ENCODE data around the gene ANGPTL1.
"Not testable (repeated sequence)": the region's sequence is repeated elsewhere in the genome, so short reads cannot be mapped to it uniquely, and the experiment has no call there.

The ANGPTL1 gene

GRCh38 chr1:178867670-178868069 lies 3.2 kb downstream of the ANGPTL1 start:
- DNase-seq (ENCODE audit: low read depth) = no peak

DNA sequence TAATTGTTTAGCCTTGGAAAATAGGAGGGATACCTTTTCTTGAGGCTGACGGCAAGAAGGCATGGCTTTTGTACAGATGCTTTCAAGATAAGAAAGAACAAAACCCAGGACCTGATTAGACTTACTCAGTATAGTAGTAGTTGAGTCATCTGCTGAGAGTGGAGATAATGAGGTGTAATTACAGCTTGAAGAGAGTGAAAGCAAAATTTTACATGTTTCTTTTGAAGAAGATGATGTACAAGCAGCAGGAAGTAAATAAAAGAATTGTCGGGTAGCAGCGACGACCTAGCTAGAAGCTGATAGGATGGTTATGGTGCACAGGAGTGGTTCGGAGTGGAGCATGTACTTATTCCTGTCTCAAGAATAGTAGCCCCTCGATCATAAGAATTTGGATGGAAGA lies 6.6 kb downstream of the ANGPTL1 start:
- DNase-seq (ENCODE audit: low read depth) = no peak

DNA sequence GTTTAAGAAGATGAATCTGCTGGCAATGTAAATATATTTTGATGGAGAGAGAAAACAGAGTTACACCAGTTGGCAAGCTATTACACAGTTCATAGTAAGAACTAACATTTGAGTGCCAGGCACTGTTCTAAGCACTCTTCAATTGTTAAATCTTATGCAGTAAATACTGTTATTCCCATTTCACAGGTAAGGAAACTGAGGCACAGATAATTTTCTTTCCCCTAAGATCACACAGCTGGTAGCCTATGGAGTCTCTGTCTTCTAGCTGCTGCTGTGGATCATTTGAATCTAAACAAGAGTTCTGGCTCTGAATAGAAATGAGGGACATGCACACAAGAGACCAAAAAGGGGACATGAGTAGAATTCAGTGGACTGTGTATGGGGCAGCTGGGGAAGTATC lies 8.0 kb downstream of the ANGPTL1 start:
- DNase-seq (ENCODE audit: low read depth) = no peak

DNA sequence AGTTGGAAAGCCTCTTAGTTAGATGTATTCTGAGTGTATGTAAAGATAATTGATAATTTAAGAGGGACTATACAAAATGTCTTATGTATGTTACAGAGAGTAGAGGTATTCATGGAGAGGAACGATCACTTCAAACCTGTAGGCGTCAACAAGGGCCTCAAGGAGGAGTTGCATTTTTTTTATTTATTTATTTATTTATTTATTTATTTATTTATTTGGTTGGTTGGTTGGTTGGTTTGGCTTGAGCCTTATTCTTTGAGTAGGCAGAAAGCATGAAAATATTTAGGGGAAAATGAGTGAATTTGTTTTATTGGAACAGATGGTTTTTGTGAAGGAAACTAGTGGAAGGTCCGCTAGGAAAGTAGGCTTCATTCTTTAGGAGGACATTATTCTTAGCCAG lies 8.5 kb downstream of the ANGPTL1 start:
- no peak for DNase-seq (ENCODE audit: low read depth)

DNA sequence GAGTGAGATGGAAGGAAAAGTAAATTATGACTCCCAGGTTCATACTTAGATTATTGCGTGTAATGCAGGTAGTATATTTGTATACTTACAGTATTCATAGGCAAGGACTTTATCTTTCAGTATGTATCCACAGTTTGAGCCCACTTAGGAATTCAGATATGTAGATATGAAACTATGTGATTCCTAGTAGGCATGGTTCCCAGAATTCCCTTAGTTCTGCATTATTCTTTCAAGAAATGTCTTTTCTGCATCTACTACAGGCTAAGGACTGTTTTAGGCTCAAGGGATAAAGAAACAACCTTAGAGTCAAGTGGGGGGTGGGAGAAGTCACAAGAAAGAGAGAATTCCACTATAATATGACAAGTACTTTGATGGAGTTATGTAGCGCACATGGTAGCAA lies 13.8 kb downstream of the ANGPTL1 start:
- DNase-seq (ENCODE audit: low read depth) = no peak

- no peak for DNase-seq (ENCODE audit: low read depth)
Measured at GRCh38 chr1:178849918-178850317, 21.0 kb downstream of the ANGPTL1 start.

- DNase-seq (ENCODE audit: low read depth) = not testable (repeated sequence)
Measured at GRCh38 chr1:178847919-178848318, 23.0 kb downstream of the ANGPTL1 start.

GRCh38 chr1:178847396-178847849 lies 23.5 kb downstream of the ANGPTL1 start:
- DNase-seq (ENCODE audit: low read depth) = no peak

- DNase-seq (ENCODE audit: low read depth) = no peak
Measured at GRCh38 chr1:178846306-178846705, 24.6 kb downstream of the ANGPTL1 start.

DNA sequence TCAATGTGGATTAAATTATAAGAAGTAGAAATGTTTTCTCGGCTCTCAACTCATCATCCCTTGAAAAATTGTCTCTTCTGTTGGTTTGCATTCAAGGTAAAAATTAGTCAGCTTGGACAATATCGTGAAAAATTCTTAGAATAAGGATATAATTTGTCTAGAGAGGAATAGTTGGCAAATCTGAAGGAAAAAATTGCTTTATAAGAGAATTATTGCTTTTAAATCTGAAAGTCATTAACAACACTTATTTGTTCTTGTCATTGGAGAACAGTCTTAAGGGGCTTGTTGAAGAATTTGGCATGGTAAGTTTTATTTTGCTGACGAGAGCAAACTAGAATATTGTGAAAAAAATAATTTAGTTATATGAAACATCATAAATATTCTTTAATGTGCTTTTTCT lies 26.4 kb downstream of the ANGPTL1 start:
- DNase-seq (ENCODE audit: low read depth) = no peak

DNA sequence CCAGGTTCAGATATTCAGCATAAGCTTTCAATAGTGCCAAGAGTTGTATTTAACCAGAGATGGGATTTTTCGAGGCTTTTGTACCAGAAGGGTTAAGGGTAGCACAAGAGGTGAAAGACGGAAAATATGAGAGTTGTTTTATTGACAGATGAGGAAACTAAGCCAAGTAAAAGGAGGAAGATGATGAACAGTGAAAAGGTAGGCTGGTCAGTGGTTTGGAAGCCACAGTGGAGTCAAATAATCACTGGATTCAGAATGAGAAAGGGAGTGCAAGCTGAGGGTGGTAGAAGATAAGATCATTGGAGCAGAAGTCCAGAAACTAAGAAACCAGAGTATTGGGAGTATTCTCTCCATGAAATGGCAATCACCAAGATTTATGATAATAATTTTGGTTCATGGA lies 45.7 kb downstream of the ANGPTL1 start:
- DNase-seq (ENCODE audit: low read depth) = no peak

GRCh38 chr1:178821134-178821866 lies 49.6 kb downstream of the ANGPTL1 start:
- DNase-seq (ENCODE audit: low read depth) = no peak

- no peak for DNase-seq (ENCODE audit: low read depth)
Measured at GRCh38 chr1:178819123-178819522, 51.8 kb downstream of the ANGPTL1 start.

GRCh38 chr1:178818416-178818815 lies 52.5 kb downstream of the ANGPTL1 start:
- DNase-seq (ENCODE audit: low read depth) = no peak

GRCh38 chr1:178810585-178810984 lies 60.3 kb downstream of the ANGPTL1 start:
- no peak for DNase-seq (ENCODE audit: low read depth)

DNA sequence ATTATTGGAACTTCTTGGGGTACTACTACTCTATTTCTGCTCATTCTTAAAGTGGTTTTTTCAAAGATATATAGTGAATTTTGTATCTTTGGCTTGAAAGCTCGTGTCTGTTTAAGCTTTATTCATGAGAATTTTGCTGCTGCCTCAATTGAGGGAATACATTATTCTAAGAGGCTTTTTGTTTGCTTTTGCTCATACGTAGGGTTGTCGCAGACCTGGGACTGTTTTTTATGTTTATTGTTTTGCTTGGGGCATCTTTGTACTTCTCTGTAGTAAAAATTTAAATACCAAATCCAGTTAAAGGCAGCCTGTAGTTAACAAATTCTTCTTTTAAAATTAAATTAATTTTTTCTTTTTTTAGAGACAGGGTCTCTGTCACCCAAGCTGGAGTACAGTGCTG lies 62.3 kb downstream of the ANGPTL1 start:
- no peak for DNase-seq (ENCODE audit: low read depth)

DNA sequence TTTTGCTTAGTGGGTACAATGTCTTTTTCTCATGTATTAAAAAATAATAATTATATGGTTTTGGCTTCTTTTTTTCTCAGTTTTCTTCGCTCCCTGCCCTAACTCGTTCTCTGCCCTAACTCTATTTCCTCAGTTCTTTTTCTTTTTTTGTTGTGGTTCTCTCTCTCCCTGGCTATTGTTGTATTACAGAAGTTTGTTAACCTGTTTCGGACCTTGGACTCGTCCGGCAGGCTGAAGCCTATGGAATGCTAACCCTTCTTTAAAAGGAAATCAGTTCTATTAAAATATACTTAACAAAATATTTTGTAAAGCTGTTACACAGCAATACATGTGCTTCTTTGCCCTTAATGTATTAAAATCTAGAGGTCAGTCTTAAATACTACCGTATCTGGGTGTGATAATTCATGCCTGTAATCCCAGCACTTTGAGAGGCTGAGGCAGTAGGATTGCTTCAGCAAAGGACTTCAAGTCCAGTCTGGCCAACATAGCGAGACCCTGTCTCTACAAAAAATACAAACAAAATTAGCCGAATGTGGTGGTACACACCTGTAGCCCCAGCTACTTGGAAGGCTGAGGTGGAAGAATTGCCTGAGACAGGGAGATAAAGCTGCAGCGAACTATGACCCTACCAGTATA lies 64.1 kb downstream of the ANGPTL1 start:
- DNase-seq (ENCODE audit: low read depth) = no peak

GRCh38 chr1:178802873-178803272 lies 68.0 kb downstream of the ANGPTL1 start:
- no peak for DNase-seq (ENCODE audit: low read depth)
